IMR-90 (cell line): ENCODE measurements around the gene AKAP8L.

Experiments
- FOS ChIP-seq: fragments of 150-350 bp; IDR thresholded peaks from 2 replicates; pipeline ENCODE4 v1.6.1; 2016; ENCODE audit warnings: low read depth, low read length
- MXI1 ChIP-seq: IDR thresholded peaks from 2 replicates; pipeline ENCODE4 v1.6.1; 2012; ENCODE audit warnings: low read depth, mild to moderate bottlenecking, low read length, moderate library complexity, borderline replicate concordance
- NFE2L2 ChIP-seq: fragments of 150-350 bp; IDR thresholded peaks from 2 replicates; pipeline ENCODE4 v1.6.1; 2016; ENCODE audit warnings: low read depth, mild to moderate bottlenecking, low read length
- POLR2A ChIP-seq: IDR thresholded peaks from 2 replicates; pipeline ENCODE4 v1.6.1; 2012; ENCODE audit warnings: mild to moderate bottlenecking, low read depth, low read length
- RAD21 ChIP-seq: IDR thresholded peaks from 2 replicates; pipeline ENCODE4 v1.6.1; 2012; ENCODE audit warnings: low read length, improper control_type of control experiment
- RFX5 ChIP-seq: IDR thresholded peaks from 2 replicates; pipeline ENCODE4 v1.8.0; 2012; ENCODE audit warnings: low read depth, mild to moderate bottlenecking, low read length, moderate library complexity
- TF ChIP-seq, protein P1 (sequence below): conservative IDR thresholded peaks from 2 replicates; pipeline ENCODE4 v1.5.1; 2012; ENCODE audit warnings: mild to moderate bottlenecking, low read depth, low read length, improper control_type of control experiment
- TF ChIP-seq, protein P2 (sequence below): fragments of 150-350 bp; IDR thresholded peaks from 2 replicates; pipeline ENCODE4 v1.6.1; 2017; ENCODE audit warnings: mild to moderate bottlenecking, antibody characterized with exemption, low read length, low read depth

DNA sequence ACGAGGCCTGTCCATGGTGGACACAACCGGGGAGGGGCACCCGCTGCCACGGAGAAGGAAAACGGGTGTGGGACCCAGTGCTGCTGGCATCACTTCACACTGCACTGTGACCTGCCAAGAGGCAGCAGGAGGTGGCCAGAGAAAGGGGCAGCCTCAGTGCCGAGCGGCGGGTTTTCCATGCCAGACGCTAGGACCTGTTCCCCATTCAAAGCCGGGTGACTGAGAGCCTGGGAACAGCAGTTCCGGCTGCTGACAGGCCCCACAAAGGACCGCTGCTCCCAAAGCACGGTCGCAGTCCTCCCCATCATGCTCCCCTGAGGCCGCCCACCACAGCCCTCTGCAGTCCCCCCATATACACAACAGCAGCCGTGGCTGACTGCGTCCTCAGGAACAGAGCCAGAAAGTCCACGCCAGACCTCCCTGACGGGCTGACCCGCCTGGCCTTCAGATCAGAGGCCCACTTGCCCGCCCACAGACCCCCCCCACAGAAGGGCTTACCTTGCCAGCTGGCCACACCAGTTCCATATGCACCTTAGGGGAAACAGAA, 44.6 kb downstream of the AKAP8L start:
- TF ChIP-seq, protein P1, sequence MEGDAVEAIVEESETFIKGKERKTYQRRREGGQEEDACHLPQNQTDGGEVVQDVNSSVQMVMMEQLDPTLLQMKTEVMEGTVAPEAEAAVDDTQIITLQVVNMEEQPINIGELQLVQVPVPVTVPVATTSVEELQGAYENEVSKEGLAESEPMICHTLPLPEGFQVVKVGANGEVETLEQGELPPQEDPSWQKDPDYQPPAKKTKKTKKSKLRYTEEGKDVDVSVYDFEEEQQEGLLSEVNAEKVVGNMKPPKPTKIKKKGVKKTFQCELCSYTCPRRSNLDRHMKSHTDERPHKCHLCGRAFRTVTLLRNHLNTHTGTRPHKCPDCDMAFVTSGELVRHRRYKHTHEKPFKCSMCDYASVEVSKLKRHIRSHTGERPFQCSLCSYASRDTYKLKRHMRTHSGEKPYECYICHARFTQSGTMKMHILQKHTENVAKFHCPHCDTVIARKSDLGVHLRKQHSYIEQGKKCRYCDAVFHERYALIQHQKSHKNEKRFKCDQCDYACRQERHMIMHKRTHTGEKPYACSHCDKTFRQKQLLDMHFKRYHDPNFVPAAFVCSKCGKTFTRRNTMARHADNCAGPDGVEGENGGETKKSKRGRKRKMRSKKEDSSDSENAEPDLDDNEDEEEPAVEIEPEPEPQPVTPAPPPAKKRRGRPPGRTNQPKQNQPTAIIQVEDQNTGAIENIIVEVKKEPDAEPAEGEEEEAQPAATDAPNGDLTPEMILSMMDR = no peak
- TF ChIP-seq POLR2A = no peak
- no peak for TF ChIP-seq FOS
- TF ChIP-seq RAD21 = no peak
- no peak for TF ChIP-seq NFE2L2
- TF ChIP-seq, protein P2, sequence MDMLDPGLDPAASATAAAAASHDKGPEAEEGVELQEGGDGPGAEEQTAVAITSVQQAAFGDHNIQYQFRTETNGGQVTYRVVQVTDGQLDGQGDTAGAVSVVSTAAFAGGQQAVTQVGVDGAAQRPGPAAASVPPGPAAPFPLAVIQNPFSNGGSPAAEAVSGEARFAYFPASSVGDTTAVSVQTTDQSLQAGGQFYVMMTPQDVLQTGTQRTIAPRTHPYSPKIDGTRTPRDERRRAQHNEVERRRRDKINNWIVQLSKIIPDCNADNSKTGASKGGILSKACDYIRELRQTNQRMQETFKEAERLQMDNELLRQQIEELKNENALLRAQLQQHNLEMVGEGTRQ = no peak
- no peak for TF ChIP-seq RFX5
- no peak for TF ChIP-seq MXI1
